Measurements from ENCODE around the gene LBX2. TPM values are rescaled to one million over a fixed set of nuclear protein-coding genes. Genes with fewer than 3 reads are reported as not detected.

The LBX2 gene
- total RNA-seq, 4 donors from 2014 or later: 1.2 TPM; not detected in 3

DNA sequence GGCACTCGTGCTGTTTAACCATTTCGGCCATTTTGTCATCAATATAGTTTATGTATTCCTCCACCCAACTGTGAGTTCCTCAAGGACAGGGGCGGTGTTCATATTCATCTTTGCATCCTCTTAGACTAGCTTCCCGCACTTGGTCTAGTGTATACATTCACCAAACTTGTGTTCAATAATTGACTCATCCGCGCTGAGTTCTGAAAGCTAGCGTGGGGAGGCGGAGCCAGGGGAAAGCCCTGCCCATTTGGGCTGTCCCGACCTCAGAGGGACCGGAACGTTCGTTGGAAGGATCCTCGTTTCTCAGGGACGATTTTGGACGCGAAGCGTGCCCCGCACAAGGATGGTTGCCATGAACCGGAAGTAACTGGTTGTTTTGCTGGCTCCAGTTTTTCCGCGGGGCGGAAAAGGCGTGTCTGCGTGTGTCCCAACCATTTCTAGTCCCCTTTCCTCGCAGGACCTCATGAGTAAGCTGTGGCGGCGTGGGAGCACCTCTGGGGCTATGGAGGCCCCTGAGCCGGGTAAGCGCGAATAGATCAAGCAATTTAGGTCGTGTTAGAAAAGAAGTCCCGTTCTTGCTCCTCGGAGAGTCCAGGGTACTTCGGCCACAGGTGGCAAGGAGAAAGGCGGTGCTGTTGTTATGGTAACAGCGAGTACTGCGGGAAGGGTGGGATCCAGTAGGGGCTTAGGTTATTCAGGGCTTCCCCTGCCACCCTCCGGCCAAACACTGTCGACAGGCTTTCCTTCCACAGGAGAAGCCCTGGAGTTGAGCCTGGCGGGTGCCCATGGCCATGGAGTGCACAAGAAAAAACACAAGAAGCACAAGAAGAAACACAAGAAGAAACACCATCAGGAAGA, 44.5 kb downstream of the LBX2 start, which contains the start of gene INO80B:
Gene INO80B (plus strand): TSS at position 434 of the 858 bp plus-strand sequence. CDS start 30 bp downstream, at position 464.
- H3K4me1 ChIP-seq: peaks cover 42% of the 10 kb centered on the region
- H3K27me3 ChIP-seq: no peaks in the 10 kb centered on the region
- H3K36me3 ChIP-seq: no peaks in the 10 kb centered on the region
- peak in 2 of 3 donors; percentile 89 to 96 for TF ChIP-seq POLR2AphosphoS5 (IDR thresholded peaks at IDR 0.05)
- TF ChIP-seq, protein P1, sequence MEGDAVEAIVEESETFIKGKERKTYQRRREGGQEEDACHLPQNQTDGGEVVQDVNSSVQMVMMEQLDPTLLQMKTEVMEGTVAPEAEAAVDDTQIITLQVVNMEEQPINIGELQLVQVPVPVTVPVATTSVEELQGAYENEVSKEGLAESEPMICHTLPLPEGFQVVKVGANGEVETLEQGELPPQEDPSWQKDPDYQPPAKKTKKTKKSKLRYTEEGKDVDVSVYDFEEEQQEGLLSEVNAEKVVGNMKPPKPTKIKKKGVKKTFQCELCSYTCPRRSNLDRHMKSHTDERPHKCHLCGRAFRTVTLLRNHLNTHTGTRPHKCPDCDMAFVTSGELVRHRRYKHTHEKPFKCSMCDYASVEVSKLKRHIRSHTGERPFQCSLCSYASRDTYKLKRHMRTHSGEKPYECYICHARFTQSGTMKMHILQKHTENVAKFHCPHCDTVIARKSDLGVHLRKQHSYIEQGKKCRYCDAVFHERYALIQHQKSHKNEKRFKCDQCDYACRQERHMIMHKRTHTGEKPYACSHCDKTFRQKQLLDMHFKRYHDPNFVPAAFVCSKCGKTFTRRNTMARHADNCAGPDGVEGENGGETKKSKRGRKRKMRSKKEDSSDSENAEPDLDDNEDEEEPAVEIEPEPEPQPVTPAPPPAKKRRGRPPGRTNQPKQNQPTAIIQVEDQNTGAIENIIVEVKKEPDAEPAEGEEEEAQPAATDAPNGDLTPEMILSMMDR (IDR thresholded peaks at IDR 0.05): no peak
- peak within 1 kb of the TSS; percentile 78 for H3K4me3 ChIP-seq
- no peaks in the 10 kb centered on the region for H3K9me3 ChIP-seq
- peak within 1 kb of the TSS; percentile 73 for H3K27ac ChIP-seq
- 2% methylated on average over 26 of the region's 40 CpGs for WGBS
- peak; percentile 97 to 98 for DNase-seq (ENCODE audit: low spot score in 2 of 2)

DNA sequence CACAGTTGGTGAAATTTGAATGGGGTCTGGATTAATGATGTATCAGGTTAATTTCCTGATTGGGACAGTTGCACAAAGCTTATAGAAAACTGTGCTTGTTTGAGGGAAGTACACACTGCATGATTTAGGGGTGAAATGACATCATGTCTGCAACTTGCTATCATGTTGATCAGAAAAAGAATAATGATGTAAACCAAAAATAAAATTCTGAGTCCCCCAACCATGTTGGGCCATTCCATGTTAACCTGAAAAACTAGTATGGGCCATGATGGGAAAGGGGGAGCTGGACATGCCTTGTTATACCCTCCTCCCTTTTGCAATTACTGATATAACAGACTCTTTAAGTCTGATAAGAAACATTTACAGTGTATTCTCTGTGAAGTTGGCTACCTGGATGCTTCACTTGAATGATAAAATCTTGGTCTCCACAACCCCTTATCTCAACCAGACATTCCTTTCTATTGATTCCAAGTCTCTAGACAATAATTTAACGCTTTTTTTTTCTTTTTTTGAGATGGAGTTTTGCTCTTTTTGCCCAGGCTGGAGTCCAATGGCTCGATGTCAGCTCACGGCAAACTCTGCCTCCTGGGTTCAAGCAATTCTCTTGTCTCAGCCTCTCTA, 48.7 kb downstream of the LBX2 start:
- WGBS: 79% methylated on average over 3 of the region's 3 CpGs
- no peaks in the 10 kb centered on the region for H3K36me3 ChIP-seq
- no peak for TF ChIP-seq POLR2AphosphoS5 (IDR thresholded peaks at IDR 0.05)
- TF ChIP-seq, protein P1 (IDR thresholded peaks at IDR 0.05): no peak
- no peak for DNase-seq (ENCODE audit: low spot score in 2 of 2)
- H3K4me1 ChIP-seq: peaks cover 12% of the 10 kb centered on the region
- H3K27me3 ChIP-seq: no peaks in the 10 kb centered on the region
- H3K4me3 ChIP-seq: no peak overlapping the region
- no peak overlapping the region for H3K27ac ChIP-seq
- H3K9me3 ChIP-seq: no peaks in the 10 kb centered on the region

DNA sequence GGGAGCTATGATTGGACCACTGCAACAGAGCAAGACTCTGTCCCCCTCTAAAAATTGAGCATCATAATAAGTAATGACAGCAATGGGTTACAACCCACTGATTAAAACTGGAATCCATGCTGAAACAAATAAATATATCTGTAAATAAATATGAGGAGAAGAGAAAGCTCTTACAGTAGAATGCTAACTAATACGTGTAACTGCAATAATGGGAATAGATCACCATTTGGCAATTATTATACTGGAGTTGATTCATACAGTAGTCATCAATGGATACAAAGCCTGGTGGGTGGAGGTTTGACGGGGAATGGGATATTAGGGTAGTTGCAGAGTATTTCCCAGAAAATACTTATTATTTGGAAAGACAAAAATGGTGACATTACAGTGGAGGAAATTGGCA, 50.6 kb downstream of the LBX2 start:
- Histone ChIP-seq H3K27ac (no peak overlapping the region), H3K9me3 (no peaks in the 10 kb centered on the region), H3K27me3 (no peaks in the 10 kb centered on the region), H3K36me3 (no peaks in the 10 kb centered on the region), H3K4me1 (no peaks in the 10 kb centered on the region), H3K4me3 (no peak overlapping the region)
- no peak for DNase-seq (ENCODE audit: low spot score in 2 of 2)
- WGBS: 76% methylated on average over 2 of the region's 2 CpGs
- no peak for TF ChIP-seq EP300 (IDR thresholded peaks at IDR 0.05)
- TF ChIP-seq, protein P1 (IDR thresholded peaks at IDR 0.05): no peak
- no peak for TF ChIP-seq POLR2AphosphoS5 (IDR thresholded peaks at IDR 0.05)
- TF ChIP-seq POLR2A (IDR thresholded peaks at IDR 0.05): no peak

Other genes with a start within 250 kb of the LBX2 start
- gene SLC4A5, start 156.2 kb downstream of the LBX2 start, total RNA-seq: 10 to 100 TPM in 1 of 4 donors, 1 to 10 TPM in 3; 3.2 to 30.4 (median 4.2) TPM
- gene DCTN1, start 119.3 kb downstream of the LBX2 start, total RNA-seq: 100 to 1,000 TPM in 3 of 4 donors, 10 to 100 TPM in 1; 83.4 to 122 (median 105) TPM
- 1 to 10 TPM in 3 of 4 donors, under 1 TPM in 1; 0.87 to 2.1 (median 1.4) TPM for gene C2orf81, start 78.0 kb downstream of the LBX2 start, total RNA-seq
- gene WDR54, start 77.9 kb downstream of the LBX2 start, total RNA-seq: 10 to 100 TPM in 2 of 4 donors, 1 to 10 TPM in 2; 5.0 to 12.0 (median 8.5) TPM
- 10 to 100 TPM; 48.2 to 63.1 (median 56.7) TPM for gene RTKN, start 57.7 kb downstream of the LBX2 start, total RNA-seq
- gene INO80B, start 44.5 kb downstream of the LBX2 start, total RNA-seq: 10 to 100 TPM; 15.9 to 75.9 (median 36.0) TPM
- gene WBP1, start 41.2 kb downstream of the LBX2 start, total RNA-seq: 100 to 1,000 TPM in 1 of 4 donors, 10 to 100 TPM in 3; 40.7 to 121 (median 47.0) TPM
- gene MOGS, start 34.2 kb downstream of the LBX2 start, total RNA-seq: 10 to 100 TPM; 44.1 to 81.3 (median 50.1) TPM
- 10 to 100 TPM; 13.1 to 36.0 (median 26.7) TPM for gene MRPL53, start 26.9 kb downstream of the LBX2 start, total RNA-seq
- gene CCDC142, start 16.6 kb downstream of the LBX2 start, total RNA-seq: 10 to 100 TPM; 10.4 to 31.1 (median 18.7) TPM
- gene TTC31, start 16.5 kb downstream of the LBX2 start, total RNA-seq: 10 to 100 TPM; 20.4 to 45.5 (median 27.4) TPM
- 10 to 100 TPM; 15.6 to 77.0 (median 19.7) TPM for gene PCGF1, start 8.1 kb upstream of the LBX2 start, total RNA-seq
- gene TLX2, start 14.8 kb upstream of the LBX2 start, total RNA-seq: under 1 TPM in 1 of 4 donors, not detected in 3; 0.56 TPM
- gene DQX1, start 26.6 kb upstream of the LBX2 start, total RNA-seq: 10 to 100 TPM in 1 of 4 donors, 1 to 10 TPM in 3; 2.7 to 12.8 (median 6.4) TPM
- 100 to 1,000 TPM; 111 to 170 (median 145) TPM for gene AUP1, start 30.1 kb upstream of the LBX2 start, total RNA-seq
- gene HTRA2, start 30.3 kb upstream of the LBX2 start, total RNA-seq: 10 to 100 TPM; 23.7 to 31.2 (median 27.1) TPM
- gene LOXL3, start 54.3 kb upstream of the LBX2 start, total RNA-seq: 1 to 10 TPM in 3 of 4 donors, under 1 TPM in 1; 0.23 to 3.8 (median 1.5) TPM
- 10 to 100 TPM in 1 of 4 donors, 1 to 10 TPM in 3; 3.3 to 10.6 (median 5.4) TPM for gene DOK1, start 55.1 kb upstream of the LBX2 start, total RNA-seq
- 1 to 10 TPM in 1 of 4 donors, not detected in 3; 1.1 TPM for gene M1AP, start 148.7 kb upstream of the LBX2 start, total RNA-seq
- gene SEMA4F, start 154.6 kb upstream of the LBX2 start, total RNA-seq: 1 to 10 TPM; 3.5 to 8.2 (median 4.6) TPM